ENCODE results near the gene HES6.

The HES6 gene

GRCh38 chr2:238233625-238234024 is 6.2 kb downstream of the HES6 start:
- Mint-ChIP-seq H3K27me3 (peaks cover 6% of the 10 kb centered on the region), H3K27ac (no peak overlapping the region), H3K4me1 (peaks cover 23% of the 10 kb centered on the region), H3K9me3 (no peaks in the 10 kb centered on the region), H3K4me3 (peak overlapping the region; percentile 70), H3K36me3 (peaks cover 2% of the 10 kb centered on the region)

GRCh38 chr2:238231809-238232208 is 8.0 kb downstream of the HES6 start:
- peaks cover 6% of the 10 kb centered on the region for H3K27me3 Mint-ChIP-seq
- peak overlapping the region; percentile 93 for H3K4me3 Mint-ChIP-seq
- H3K9me3 Mint-ChIP-seq = no peaks in the 10 kb centered on the region
- no peak overlapping the region for H3K27ac Mint-ChIP-seq
- H3K4me1 Mint-ChIP-seq = peaks cover 29% of the 10 kb centered on the region
- H3K36me3 Mint-ChIP-seq = peaks cover 2% of the 10 kb centered on the region

- peaks cover 5% of the 10 kb centered on the region for H3K27me3 Mint-ChIP-seq
Measured at GRCh38 chr2:238231251-238231793, 8.5 kb downstream of the HES6 start.

GRCh38 chr2:238230699-238231098 is 9.1 kb downstream of the HES6 start:
- Mint-ChIP-seq H3K4me1 (peaks cover 29% of the 10 kb centered on the region), H3K4me3 (peak overlapping the region; percentile 93), H3K27me3 (peaks cover 4% of the 10 kb centered on the region), H3K9me3 (no peaks in the 10 kb centered on the region), H3K27ac (no peak overlapping the region), H3K36me3 (peaks cover 4% of the 10 kb centered on the region)

More at GRCh38 chr2:238231251-238231793, 8.5 kb downstream of the HES6 start:
- H3K36me3 Mint-ChIP-seq = peaks cover 4% of the 10 kb centered on the region
- peak overlapping the region; percentile 93 for H3K4me3 Mint-ChIP-seq
- peaks cover 29% of the 10 kb centered on the region for H3K4me1 Mint-ChIP-seq
- H3K27ac Mint-ChIP-seq = peak overlapping the region; percentile 82
- no peaks in the 10 kb centered on the region for H3K9me3 Mint-ChIP-seq

GRCh38 chr2:238228700-238229099 is 11.1 kb downstream of the HES6 start:
- H3K27ac Mint-ChIP-seq = no peak overlapping the region
- H3K9me3 Mint-ChIP-seq = no peaks in the 10 kb centered on the region
- no peak overlapping the region for H3K4me3 Mint-ChIP-seq
- H3K36me3 Mint-ChIP-seq = peaks cover 6% of the 10 kb centered on the region
- H3K27me3 Mint-ChIP-seq = no peaks in the 10 kb centered on the region
- peaks cover 25% of the 10 kb centered on the region for H3K4me1 Mint-ChIP-seq

- peaks cover 25% of the 10 kb centered on the region for H3K4me1 Mint-ChIP-seq
- H3K36me3 Mint-ChIP-seq = peaks cover 6% of the 10 kb centered on the region
- H3K9me3 Mint-ChIP-seq = no peaks in the 10 kb centered on the region
- H3K4me3 Mint-ChIP-seq = no peak overlapping the region
- H3K27ac Mint-ChIP-seq = no peak overlapping the region
- H3K27me3 Mint-ChIP-seq = no peaks in the 10 kb centered on the region
Measured at GRCh38 chr2:238227587-238228032, 12.2 kb downstream of the HES6 start.

GRCh38 chr2:238226698-238227586 is 12.9 kb downstream of the HES6 start:
- Mint-ChIP-seq H3K27ac (no peak overlapping the region), H3K9me3 (no peaks in the 10 kb centered on the region), H3K36me3 (peaks cover 6% of the 10 kb centered on the region), H3K4me1 (peaks cover 25% of the 10 kb centered on the region), H3K4me3 (no peak overlapping the region), H3K27me3 (no peaks in the 10 kb centered on the region)

GRCh38 chr2:238225911-238226697 is 13.7 kb downstream of the HES6 start:
- H3K4me1 Mint-ChIP-seq = peaks cover 18% of the 10 kb centered on the region
- no peaks in the 10 kb centered on the region for H3K9me3 Mint-ChIP-seq
- no peaks in the 10 kb centered on the region for H3K27me3 Mint-ChIP-seq
- no peak overlapping the region for H3K4me3 Mint-ChIP-seq
- peaks cover 6% of the 10 kb centered on the region for H3K36me3 Mint-ChIP-seq
- no peak overlapping the region for H3K27ac Mint-ChIP-seq

- no peaks in the 10 kb centered on the region for H3K27me3 Mint-ChIP-seq
- H3K9me3 Mint-ChIP-seq = no peaks in the 10 kb centered on the region
- no peak overlapping the region for H3K27ac Mint-ChIP-seq
- peaks cover 6% of the 10 kb centered on the region for H3K36me3 Mint-ChIP-seq
- H3K4me3 Mint-ChIP-seq = no peak overlapping the region
- H3K4me1 Mint-ChIP-seq = peaks cover 11% of the 10 kb centered on the region
Measured at GRCh38 chr2:238225121-238225520, 14.7 kb downstream of the HES6 start.

- Mint-ChIP-seq H3K9me3 (no peaks in the 10 kb centered on the region), H3K36me3 (peaks cover 6% of the 10 kb centered on the region), H3K27ac (no peak overlapping the region), H3K4me3 (no peak overlapping the region), H3K27me3 (no peaks in the 10 kb centered on the region), H3K4me1 (peaks cover 10% of the 10 kb centered on the region)
Measured at GRCh38 chr2:238224356-238225035, 15.3 kb downstream of the HES6 start.

- Mint-ChIP-seq H3K4me1 (no peaks in the 10 kb centered on the region), H3K4me3 (peak overlapping the region; percentile 23)
Measured at GRCh38 chr2:238220892-238221521, 18.8 kb downstream of the HES6 start.

GRCh38 chr2:238220274-238220891 is 19.5 kb downstream of the HES6 start:
- Mint-ChIP-seq H3K9me3 (no peaks in the 10 kb centered on the region), H3K36me3 (peaks cover under 1% of the 10 kb centered on the region), H3K27me3 (no peaks in the 10 kb centered on the region), H3K4me3 (peak overlapping the region; percentile 23), H3K4me1 (no peaks in the 10 kb centered on the region), H3K27ac (no peak overlapping the region)

More at GRCh38 chr2:238220892-238221521, 18.8 kb downstream of the HES6 start:
- Mint-ChIP-seq H3K27ac (no peak overlapping the region), H3K27me3 (no peaks in the 10 kb centered on the region), H3K9me3 (no peaks in the 10 kb centered on the region), H3K36me3 (peaks cover 2% of the 10 kb centered on the region)

- Mint-ChIP-seq H3K9me3 (no peaks in the 10 kb centered on the region), H3K4me1 (no peaks in the 10 kb centered on the region), H3K36me3 (no peaks in the 10 kb centered on the region), H3K4me3 (no peak overlapping the region), H3K27me3 (peaks cover 2% of the 10 kb centered on the region), H3K27ac (no peak overlapping the region)
Measured at GRCh38 chr2:238216651-238217184, 23.1 kb downstream of the HES6 start.

- no peaks in the 10 kb centered on the region for H3K27me3 Mint-ChIP-seq
- H3K9me3 Mint-ChIP-seq = no peaks in the 10 kb centered on the region
- H3K4me3 Mint-ChIP-seq = no peak overlapping the region
- peaks cover 12% of the 10 kb centered on the region for H3K4me1 Mint-ChIP-seq
- no peak overlapping the region for H3K27ac Mint-ChIP-seq
- no peaks in the 10 kb centered on the region for H3K36me3 Mint-ChIP-seq
Measured at GRCh38 chr2:238207006-238207405, 32.8 kb downstream of the HES6 start.

Measured in activated naive CD4-positive, alpha-beta T cell treated with anti-CD3 and anti-CD28 coated beads, Interleukin-2, amount 50 U/mL, for 24 hours (primary cell).